ENCODE results near the gene KIZ.

Gene KIZ

DNA sequence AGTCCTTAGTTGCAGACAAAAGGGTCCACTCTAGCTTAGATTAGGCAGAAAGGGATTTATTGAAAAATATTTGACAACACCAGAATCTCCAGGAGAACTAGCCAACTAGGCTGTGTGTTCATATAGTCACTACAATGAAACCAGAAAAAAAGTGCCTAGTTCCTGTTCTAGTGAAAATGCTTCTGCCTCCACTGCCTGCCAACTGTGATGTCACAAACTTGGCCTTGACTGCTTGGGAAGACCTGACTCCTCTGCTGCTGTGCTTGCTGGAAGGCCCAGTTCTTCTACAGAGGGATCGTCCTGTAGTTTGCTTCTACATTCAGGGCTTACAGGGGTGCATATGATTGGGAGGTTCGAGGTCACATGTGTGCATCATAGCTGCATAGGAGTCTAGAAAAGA, 136.9 kb downstream of the KIZ start:
- DNase-seq (ENCODE audit: low spot score) (no peak), FAIRE-seq (no peak)

DNA sequence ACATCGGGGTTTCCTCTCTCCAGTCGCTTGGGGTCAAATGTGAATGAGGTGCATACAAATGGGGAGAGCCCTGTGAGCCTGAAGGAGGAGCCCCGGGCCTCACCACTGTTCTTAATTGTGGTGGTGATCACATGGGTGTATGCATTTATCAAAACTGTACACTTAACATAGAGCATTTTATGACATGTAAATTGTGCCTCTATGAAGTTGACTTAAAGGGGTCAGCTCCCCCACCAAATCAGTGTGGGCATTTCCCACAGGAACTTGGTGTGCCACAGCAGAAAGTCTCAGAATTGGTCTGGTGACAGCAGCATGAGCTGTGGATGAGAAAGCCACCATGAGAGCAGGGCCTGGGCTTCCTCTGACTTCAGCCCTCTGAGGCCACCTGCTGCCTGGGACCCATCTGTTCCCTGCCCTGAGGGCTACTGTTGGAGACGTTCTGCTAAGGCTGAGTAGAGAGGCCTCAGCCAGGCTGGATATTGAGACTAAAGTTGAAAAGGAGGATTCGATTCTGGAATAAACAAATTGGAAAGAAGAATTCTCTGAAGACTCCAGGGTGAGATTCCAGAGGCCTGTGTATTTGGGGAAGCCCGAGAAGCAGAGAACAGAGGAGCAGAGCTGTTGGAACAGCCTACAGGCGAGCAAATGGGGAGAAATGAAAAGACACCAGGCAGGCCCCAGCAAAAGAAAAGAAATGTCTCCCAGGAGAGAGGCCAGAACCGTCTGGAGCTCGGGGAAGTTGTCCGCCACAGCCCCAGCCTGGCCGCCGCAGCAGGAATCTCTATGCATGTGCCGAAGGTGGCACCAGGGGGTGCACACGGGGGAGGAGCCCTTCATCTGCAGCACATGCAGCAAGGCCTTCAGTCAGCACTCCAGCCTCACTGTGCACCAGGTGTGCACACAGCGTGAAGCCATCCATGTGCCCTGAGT, 139.6 kb downstream of the KIZ start:
- no peak for FAIRE-seq
- no peak for DNase-seq (ENCODE audit: low spot score)

- no peak for FAIRE-seq
- DNase-seq (ENCODE audit: low spot score), result no peak
Observed at GRCh38 chr20:21266191-21266536, 140.3 kb downstream of the KIZ start.

GRCh38 chr20:21269772-21270171, 143.9 kb downstream of the KIZ start:
- no peak for FAIRE-seq
- DNase-seq (ENCODE audit: low spot score), result no peak

GRCh38 chr20:21270806-21271205, 144.9 kb downstream of the KIZ start:
- no peak for DNase-seq (ENCODE audit: low spot score)
- no peak for FAIRE-seq

DNA sequence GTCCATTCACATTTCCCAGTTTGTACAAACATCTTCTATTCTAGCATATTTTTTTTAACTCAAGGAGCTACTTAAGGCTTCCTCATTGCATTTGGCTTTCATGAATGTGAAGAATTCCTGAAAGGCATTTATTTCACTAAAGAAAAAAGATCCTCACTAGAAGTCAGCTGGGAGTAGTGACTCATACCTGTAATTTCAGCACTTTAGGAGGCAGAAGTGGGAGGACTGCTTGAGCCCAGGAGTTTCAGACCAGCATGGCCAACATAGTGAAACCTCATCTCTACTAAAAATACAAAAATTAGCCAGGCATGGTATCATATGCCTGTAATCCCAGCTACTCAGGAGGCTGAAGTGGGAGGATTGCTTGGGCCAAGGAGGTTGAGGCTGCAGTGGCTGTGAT, 146.4 kb downstream of the KIZ start:
- DNase-seq (ENCODE audit: low spot score), result no peak
- FAIRE-seq, result no peak

DNA sequence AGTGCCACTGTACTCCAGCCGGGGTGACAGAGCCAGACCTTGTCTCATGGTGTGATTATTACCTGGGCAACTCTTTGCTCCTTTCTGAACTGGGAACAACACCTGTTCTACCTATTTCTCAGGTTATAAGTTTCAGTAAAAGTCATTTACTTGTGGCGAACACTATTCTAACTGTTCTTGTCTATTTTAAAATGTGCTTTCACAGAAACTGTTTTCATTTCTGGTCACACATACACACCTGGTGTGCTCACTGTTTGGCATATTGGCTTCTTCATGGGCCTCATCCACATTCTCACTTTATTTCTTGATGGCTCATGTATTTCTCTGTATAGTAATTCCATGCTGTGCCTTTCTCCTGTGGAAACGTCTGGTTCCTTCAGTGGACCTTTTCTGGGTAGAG, 146.8 kb downstream of the KIZ start:
- no peak for DNase-seq (ENCODE audit: low spot score)
- no peak for FAIRE-seq

DNA sequence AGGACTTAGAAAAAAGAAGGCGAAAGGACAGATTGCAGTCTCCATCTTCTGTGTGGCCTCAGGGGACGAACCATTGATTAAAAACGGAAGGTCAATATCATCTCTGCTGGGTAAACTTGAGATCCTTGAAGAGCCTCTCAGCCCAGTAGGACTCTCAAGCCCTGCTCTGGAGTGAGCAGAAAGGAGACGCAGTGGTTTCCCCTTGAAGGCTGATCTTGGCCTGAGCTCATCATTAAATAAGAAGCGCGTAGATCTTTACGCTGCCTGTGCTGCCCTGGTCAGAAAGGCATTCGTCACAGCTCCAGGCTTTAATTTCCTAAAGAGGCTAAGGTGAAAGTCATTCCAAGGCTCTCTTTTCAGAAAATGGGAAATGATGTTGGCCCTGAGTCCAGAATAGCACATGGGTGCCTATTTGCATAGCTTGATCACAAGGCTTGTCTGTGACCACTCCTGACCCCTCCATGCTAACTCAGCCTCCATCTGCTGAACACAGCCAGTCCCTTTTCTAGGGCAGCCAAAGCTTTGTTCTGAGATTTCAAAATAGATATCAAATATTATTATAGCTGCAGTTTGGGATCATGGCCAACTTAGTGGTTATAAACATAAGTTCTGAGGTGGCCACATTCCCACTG, 148.0 kb downstream of the KIZ start:
- no peak for DNase-seq (ENCODE audit: low spot score)
- FAIRE-seq, result no peak

GRCh38 chr20:21278829-21279228, 152.9 kb downstream of the KIZ start:
- no peak for DNase-seq (ENCODE audit: low spot score)
- FAIRE-seq, result no peak

- no peak for FAIRE-seq
- no peak for DNase-seq (ENCODE audit: low spot score)
Observed at GRCh38 chr20:21279706-21280521, 154.0 kb downstream of the KIZ start.

- DNase-seq (ENCODE audit: low spot score) (no peak), FAIRE-seq (no peak)
Observed at GRCh38 chr20:21280522-21281016, 154.7 kb downstream of the KIZ start.

DNA sequence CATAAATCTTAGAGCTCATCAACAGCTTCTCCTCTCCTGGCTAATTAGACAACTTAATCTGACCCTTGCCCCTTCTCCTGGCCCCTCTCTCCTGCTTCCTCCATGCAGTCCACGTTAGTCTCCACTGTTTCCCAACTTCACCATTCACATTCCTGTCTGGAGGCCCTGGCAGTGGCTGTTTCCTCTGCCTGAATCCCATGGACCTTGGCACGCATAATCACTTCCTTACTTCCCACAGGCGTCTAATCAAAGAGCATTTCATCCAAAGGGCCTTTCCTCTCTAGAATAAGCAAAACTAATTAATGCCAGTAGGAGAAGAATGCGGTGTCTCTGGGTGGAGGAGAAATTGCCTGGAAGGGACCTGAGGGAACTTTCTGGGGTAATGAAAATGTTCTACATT, 160.9 kb downstream of the KIZ start:
- no peak for FAIRE-seq

DNA sequence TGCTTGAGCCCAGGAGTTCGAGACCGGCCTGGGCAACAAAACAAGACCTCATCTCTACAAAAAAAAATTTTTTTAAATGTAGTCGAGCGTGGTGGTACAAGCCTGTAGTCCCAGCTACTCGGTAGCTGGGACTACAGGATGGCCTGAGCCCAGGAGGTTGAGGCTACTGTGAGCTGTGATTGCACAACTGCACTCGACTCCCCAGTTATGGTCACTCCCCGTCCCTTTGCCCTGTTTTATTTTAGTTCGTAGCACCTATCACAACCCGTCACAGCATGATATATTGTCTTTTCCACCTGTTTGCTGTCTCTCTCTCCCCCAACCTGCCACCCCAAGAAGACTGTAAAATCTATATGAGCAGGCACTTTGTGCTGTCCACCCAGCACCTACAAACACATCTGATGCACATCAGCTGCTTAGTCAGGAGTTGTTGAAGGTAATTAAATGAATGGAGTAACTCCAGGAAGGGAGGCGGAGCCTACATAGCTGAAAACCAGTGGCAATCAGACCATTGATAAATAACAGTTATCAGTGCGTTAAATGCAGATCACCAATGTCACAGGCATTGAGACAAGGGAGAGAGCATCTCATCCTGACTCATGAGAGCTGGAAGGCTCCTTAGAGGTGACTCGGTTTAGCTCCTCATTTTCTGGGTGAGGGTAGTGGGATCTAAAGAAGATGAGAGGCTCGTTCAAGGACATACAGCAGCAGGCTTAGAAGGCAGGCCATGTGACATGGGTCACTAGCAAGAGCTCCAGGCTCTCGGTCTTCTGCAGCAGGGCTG, 162.9 kb downstream of the KIZ start:
- no peak for FAIRE-seq
- DNase-seq (ENCODE audit: low spot score), result no peak

More for the DNA sequence above, 160.9 kb downstream of the KIZ start:
- DNase-seq (ENCODE audit: low spot score), result no peak

DNA sequence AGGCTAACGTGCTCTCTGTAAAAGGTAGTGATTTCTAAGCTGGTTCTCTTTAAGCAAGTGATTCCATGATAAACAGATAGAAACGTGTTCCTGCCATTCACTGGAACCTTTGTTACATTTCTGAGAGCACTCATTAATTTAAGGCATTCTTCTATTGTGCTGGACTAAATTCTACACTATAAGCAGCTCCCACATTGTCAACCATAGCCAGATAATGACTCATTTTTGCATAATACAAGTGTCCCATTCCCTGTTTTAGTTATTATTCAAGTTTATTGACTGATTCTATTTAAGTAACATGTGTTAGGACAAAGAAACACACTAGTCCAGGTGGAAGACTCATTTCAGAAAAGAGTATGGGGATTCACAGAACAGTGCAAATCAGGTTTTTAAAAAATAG, 163.8 kb downstream of the KIZ start:
- no peak for DNase-seq (ENCODE audit: low spot score)
- FAIRE-seq, result no peak

GRCh38 chr20:21291026-21291425, 165.1 kb downstream of the KIZ start:
- DNase-seq (ENCODE audit: low spot score) (no peak), FAIRE-seq (no peak)

DNA sequence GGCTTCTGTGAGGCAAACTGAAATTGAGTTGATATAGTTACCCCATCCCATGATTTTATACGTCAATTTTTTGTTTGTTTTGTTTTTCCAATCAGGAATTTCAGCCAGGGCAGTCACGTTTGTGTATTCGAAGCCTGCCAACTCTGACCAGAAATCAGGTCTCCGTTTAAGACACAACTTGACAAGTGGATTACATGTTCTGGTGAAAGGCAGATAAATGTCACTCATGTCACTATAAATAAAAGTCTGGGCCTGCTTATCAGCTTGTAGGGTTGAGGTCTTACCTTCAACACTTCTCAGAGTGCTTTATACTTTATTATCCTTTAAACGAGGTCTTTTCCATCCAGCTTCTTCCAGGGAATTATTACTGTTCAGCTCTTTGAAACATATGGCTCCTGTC, 168.9 kb downstream of the KIZ start:
- no peak for FAIRE-seq
- DNase-seq (ENCODE audit: low spot score), result no peak
